ENCODE measurements around the gene ATP6V0B. TPM values are rescaled to one million over a fixed set of nuclear protein-coding genes. Genes with fewer than 3 reads are reported as not detected.

ATP6V0B gene
- polyA plus RNA-seq, 4 donors, result 104 to 245 (median 161) TPM

- Histone ChIP-seq H3K36me3 (ENCODE audit: control insufficient read depth in 3 of 3, insufficient read depth in 2 of 3, low read depth in 1 of 3, low read length in 3 of 3) (peaks cover 0 to 21% (median 0%) of the 10 kb centered on the region in 3 donors), H3K9me3 (ENCODE audit: control insufficient read depth in 2 of 2, insufficient read depth in 1 of 2, low read depth in 1 of 2, low read length in 1 of 2) (no peaks in the 10 kb centered on the region), H3K27ac (ENCODE audit: low read depth in 1 of 3, low read length in 2 of 3) (no peak overlapping the region), H3K4me1 (ENCODE audit: control insufficient read depth in 3 of 3, insufficient read depth in 2 of 3, low read depth in 1 of 3, low read length in 2 of 3) (peaks cover 0 to 17% (median 0%) of the 10 kb centered on the region in 3 donors), H3K4me3 (ENCODE audit: low read depth in 1 of 3, low read length in 3 of 3) (no peak overlapping the region), H3K27me3 (ENCODE audit: control insufficient read depth in 3 of 3, insufficient read depth in 3 of 3, low read length in 3 of 3) (no peaks in the 10 kb centered on the region)
- DNase-seq (no peak), FAIRE-seq (no peak)
- 78 to 85% (median 85%) methylated on average over 8 of the region's 8 CpGs for WGBS, 3 donors
Observed at GRCh38 chr1:44002165-44002564, 27.4 kb downstream of the ATP6V0B start.

DNA sequence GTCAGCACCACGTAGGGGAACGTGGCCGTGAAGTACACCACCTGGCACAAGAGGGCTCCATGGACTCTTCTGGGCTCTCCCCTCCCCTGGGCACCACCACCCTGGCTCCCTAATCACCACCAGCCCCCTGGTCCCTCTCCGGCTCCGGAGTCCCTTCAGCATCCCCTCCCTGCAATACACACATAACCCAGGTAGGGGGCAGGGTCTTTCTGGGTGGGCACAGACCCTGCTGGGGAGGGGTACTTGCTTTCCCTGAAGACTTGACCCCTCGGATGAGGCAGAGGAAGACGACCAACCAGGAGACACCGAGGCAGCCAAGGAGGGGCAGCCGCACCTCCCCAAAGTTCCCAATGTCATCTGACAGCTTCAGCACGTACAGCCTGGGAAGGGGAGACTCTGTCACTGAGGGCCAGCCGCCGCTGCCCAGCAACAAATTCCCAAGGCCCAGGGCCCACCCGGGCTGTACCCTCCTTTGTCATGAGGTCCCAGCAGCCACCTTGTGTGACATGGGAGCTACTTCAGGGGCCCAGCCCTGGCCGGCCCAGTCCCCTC is 27.9 kb downstream of the ATP6V0B start:
- peaks cover 0 to 25% (median 0%) of the 10 kb centered on the region in 3 donors for H3K36me3 ChIP-seq (ENCODE audit: control insufficient read depth in 3 of 3, insufficient read depth in 2 of 3, low read depth in 1 of 3, low read length in 3 of 3)
- H3K4me3 ChIP-seq (ENCODE audit: low read depth in 1 of 3, low read length in 3 of 3), result no peak overlapping the region
- no peak overlapping the region for H3K27ac ChIP-seq (ENCODE audit: low read depth in 1 of 3, low read length in 2 of 3)
- H3K4me1 ChIP-seq (ENCODE audit: control insufficient read depth in 3 of 3, insufficient read depth in 2 of 3, low read depth in 1 of 3, low read length in 2 of 3), result peaks cover 0 to 12% (median 0%) of the 10 kb centered on the region in 3 donors
- DNase-seq, result no peak
- FAIRE-seq, result no peak
- H3K9me3 ChIP-seq (ENCODE audit: control insufficient read depth in 2 of 2, insufficient read depth in 1 of 2, low read depth in 1 of 2, low read length in 1 of 2), result no peaks in the 10 kb centered on the region
- H3K27me3 ChIP-seq (ENCODE audit: control insufficient read depth in 3 of 3, insufficient read depth in 3 of 3, low read length in 3 of 3), result no peaks in the 10 kb centered on the region
- 87 to 94% (median 89%) methylated on average over 13 to 14 of the region's 14 CpGs for WGBS, 3 donors

GRCh38 chr1:44008259-44008658 is 33.5 kb downstream of the ATP6V0B start:
- 93 to 96% (median 94%) methylated on average over 12 of the region's 12 CpGs for WGBS, 3 donors
- DNase-seq, result no peak
- Histone ChIP-seq H3K36me3 (ENCODE audit: control insufficient read depth in 3 of 3, insufficient read depth in 2 of 3, low read depth in 1 of 3, low read length in 3 of 3) (peaks cover 0 to 10% (median 0%) of the 10 kb centered on the region in 3 donors), H3K27ac (ENCODE audit: low read depth in 1 of 3, low read length in 2 of 3) (no peak overlapping the region), H3K4me1 (ENCODE audit: control insufficient read depth in 3 of 3, insufficient read depth in 2 of 3, low read depth in 1 of 3, low read length in 2 of 3) (peaks cover 0 to 18% (median 0%) of the 10 kb centered on the region in 3 donors), H3K4me3 (ENCODE audit: low read depth in 1 of 3, low read length in 3 of 3) (no peak overlapping the region), H3K27me3 (ENCODE audit: control insufficient read depth in 3 of 3, insufficient read depth in 3 of 3, low read length in 3 of 3) (no peaks in the 10 kb centered on the region), H3K9me3 (ENCODE audit: control insufficient read depth in 2 of 2, insufficient read depth in 1 of 2, low read depth in 1 of 2, low read length in 1 of 2) (no peaks in the 10 kb centered on the region)
- FAIRE-seq, result no peak

- no peak for FAIRE-seq
- Histone ChIP-seq H3K27me3 (ENCODE audit: control insufficient read depth in 3 of 3, insufficient read depth in 3 of 3, low read length in 3 of 3) (no peaks in the 10 kb centered on the region), H3K4me3 (ENCODE audit: low read depth in 1 of 3, low read length in 3 of 3) (no peak overlapping the region), H3K9me3 (ENCODE audit: control insufficient read depth in 2 of 2, insufficient read depth in 1 of 2, low read depth in 1 of 2, low read length in 1 of 2) (no peaks in the 10 kb centered on the region), H3K36me3 (ENCODE audit: control insufficient read depth in 3 of 3, insufficient read depth in 2 of 3, low read depth in 1 of 3, low read length in 3 of 3) (peaks cover 0 to 11% (median 0%) of the 10 kb centered on the region in 3 donors), H3K4me1 (ENCODE audit: control insufficient read depth in 3 of 3, insufficient read depth in 2 of 3, low read depth in 1 of 3, low read length in 2 of 3) (peaks cover 0 to 25% (median 0%) of the 10 kb centered on the region in 3 donors), H3K27ac (ENCODE audit: low read depth in 1 of 3, low read length in 2 of 3) (no peak overlapping the region)
- no peak for DNase-seq
- 85 to 92% (median 89%) methylated on average over 9 to 11 of the region's 11 CpGs for WGBS, 3 donors
Observed at GRCh38 chr1:44010935-44011471, 36.2 kb downstream of the ATP6V0B start.

DNA sequence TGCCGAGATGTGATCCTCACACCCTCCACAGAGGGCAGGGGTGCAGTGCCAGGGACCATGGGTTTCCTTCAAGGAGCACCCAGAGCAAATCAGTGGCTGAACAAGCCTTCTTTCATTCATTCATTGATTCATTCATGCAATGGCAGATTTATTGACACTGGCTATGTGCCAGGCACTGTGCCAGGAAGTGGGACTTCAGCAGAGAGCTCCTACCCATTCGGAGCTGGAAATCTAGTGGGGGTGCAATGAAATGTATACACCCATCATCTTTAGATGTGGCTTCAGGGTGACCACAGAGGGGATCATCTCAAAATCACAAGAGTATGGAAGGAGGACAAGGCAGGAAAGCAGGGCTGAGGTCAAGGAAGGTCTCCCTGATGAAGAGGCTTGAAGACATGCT is 37.6 kb downstream of the ATP6V0B start:
- DNase-seq (peak in 1 of 2 donors; percentile 30), FAIRE-seq (no peak)
- WGBS, 3 donors, result 39 to 53% (median 50%) methylated on average over 2 of the region's 2 CpGs

DNA sequence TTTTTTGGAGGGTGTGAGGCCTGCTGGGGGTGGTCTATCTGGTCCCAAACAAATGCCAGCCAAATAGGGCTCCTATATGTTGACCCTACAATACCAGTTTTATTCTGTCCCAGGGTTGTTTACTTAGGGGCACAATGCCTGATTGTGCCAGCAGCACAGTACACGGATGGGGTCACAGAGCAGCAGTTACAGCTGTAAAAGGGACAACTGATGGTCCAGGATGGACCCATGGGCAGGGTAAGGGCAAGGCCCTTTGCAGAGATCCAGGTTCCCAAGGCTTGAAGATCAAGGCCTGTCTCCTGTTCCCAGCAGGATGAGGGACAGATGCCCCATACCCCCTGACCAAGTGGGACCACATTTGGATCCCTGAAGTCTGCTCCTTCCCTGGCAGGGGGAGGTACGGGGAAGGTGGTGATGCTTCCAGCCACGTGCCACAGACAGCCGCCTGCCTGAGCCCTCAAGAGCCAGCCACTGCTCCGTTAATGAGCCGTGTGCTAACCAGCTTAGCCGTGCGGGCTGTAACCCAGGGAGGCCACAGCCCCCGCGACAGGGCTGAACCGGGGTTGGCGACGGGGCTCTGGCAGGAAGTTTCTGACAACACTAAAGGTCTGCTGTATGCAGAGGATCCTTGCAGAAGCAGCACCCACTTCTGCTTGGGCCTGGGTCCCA is 38.3 kb downstream of the ATP6V0B start:
- Histone ChIP-seq H3K36me3 (ENCODE audit: control insufficient read depth in 3 of 3, insufficient read depth in 2 of 3, low read depth in 1 of 3, low read length in 3 of 3) (peaks cover 0 to 4% (median 0%) of the 10 kb centered on the region in 3 donors), H3K4me3 (ENCODE audit: low read depth in 1 of 3, low read length in 3 of 3) (no peak overlapping the region), H3K9me3 (ENCODE audit: control insufficient read depth in 2 of 2, insufficient read depth in 1 of 2, low read depth in 1 of 2, low read length in 1 of 2) (no peaks in the 10 kb centered on the region), H3K4me1 (ENCODE audit: control insufficient read depth in 3 of 3, insufficient read depth in 2 of 3, low read depth in 1 of 3, low read length in 2 of 3) (peaks cover 0 to 25% (median 0%) of the 10 kb centered on the region in 3 donors), H3K27me3 (ENCODE audit: control insufficient read depth in 3 of 3, insufficient read depth in 3 of 3, low read length in 3 of 3) (no peaks in the 10 kb centered on the region), H3K27ac (ENCODE audit: low read depth in 1 of 3, low read length in 2 of 3) (no peak overlapping the region)
- FAIRE-seq, result no peak
- 69 to 81% (median 77%) methylated on average over 11 to 13 of the region's 13 CpGs for WGBS, 3 donors
- no peak for DNase-seq

More for the DNA sequence above, 37.6 kb downstream of the ATP6V0B start:
- Histone ChIP-seq H3K9me3 (ENCODE audit: control insufficient read depth in 2 of 2, insufficient read depth in 1 of 2, low read depth in 1 of 2, low read length in 1 of 2) (no peaks in the 10 kb centered on the region), H3K36me3 (ENCODE audit: control insufficient read depth in 3 of 3, insufficient read depth in 2 of 3, low read depth in 1 of 3, low read length in 3 of 3) (peaks cover 0 to 6% (median 0%) of the 10 kb centered on the region in 3 donors), H3K4me1 (ENCODE audit: control insufficient read depth in 3 of 3, insufficient read depth in 2 of 3, low read depth in 1 of 3, low read length in 2 of 3) (peaks cover 0 to 25% (median 0%) of the 10 kb centered on the region in 3 donors), H3K4me3 (ENCODE audit: low read depth in 1 of 3, low read length in 3 of 3) (no peak overlapping the region), H3K27me3 (ENCODE audit: control insufficient read depth in 3 of 3, insufficient read depth in 3 of 3, low read length in 3 of 3) (no peaks in the 10 kb centered on the region), H3K27ac (ENCODE audit: low read depth in 1 of 3, low read length in 2 of 3) (no peak overlapping the region)

DNA sequence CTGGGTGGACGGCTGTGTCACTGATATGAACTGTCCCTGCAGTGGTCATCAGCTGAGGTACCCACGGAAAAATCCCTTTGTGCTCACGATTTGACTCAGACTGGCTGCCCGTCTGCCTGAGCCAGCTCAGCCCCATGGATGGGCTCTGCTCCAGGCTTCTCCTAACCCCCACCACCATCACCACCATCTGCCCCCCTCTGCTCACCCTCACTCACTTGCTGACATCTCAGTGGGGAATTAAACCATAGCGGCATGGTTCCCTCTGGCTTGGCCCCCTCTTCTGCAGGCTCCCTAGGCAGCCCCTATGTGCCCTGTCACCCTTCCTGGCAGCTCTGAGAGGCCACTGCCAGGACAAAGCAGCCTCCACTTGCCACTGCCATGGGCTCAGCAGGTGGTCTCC is 39.2 kb downstream of the ATP6V0B start:
- no peak overlapping the region for H3K27ac ChIP-seq (ENCODE audit: low read depth in 1 of 3, low read length in 2 of 3)
- FAIRE-seq, result no peak
- H3K36me3 ChIP-seq (ENCODE audit: control insufficient read depth in 3 of 3, insufficient read depth in 2 of 3, low read depth in 1 of 3, low read length in 3 of 3), result peaks cover 0 to 4% (median 0%) of the 10 kb centered on the region in 3 donors
- no peak overlapping the region for H3K4me3 ChIP-seq (ENCODE audit: low read depth in 1 of 3, low read length in 3 of 3)
- DNase-seq, result no peak
- WGBS, 3 donors, result 80 to 95% (median 89%) methylated on average over 5 of the region's 5 CpGs
- peaks cover 0 to 25% (median 0%) of the 10 kb centered on the region in 3 donors for H3K4me1 ChIP-seq (ENCODE audit: control insufficient read depth in 3 of 3, insufficient read depth in 2 of 3, low read depth in 1 of 3, low read length in 2 of 3)
- no peaks in the 10 kb centered on the region for H3K27me3 ChIP-seq (ENCODE audit: control insufficient read depth in 3 of 3, insufficient read depth in 3 of 3, low read length in 3 of 3)
- H3K9me3 ChIP-seq (ENCODE audit: control insufficient read depth in 2 of 2, insufficient read depth in 1 of 2, low read depth in 1 of 2, low read length in 1 of 2), result no peaks in the 10 kb centered on the region

DNA sequence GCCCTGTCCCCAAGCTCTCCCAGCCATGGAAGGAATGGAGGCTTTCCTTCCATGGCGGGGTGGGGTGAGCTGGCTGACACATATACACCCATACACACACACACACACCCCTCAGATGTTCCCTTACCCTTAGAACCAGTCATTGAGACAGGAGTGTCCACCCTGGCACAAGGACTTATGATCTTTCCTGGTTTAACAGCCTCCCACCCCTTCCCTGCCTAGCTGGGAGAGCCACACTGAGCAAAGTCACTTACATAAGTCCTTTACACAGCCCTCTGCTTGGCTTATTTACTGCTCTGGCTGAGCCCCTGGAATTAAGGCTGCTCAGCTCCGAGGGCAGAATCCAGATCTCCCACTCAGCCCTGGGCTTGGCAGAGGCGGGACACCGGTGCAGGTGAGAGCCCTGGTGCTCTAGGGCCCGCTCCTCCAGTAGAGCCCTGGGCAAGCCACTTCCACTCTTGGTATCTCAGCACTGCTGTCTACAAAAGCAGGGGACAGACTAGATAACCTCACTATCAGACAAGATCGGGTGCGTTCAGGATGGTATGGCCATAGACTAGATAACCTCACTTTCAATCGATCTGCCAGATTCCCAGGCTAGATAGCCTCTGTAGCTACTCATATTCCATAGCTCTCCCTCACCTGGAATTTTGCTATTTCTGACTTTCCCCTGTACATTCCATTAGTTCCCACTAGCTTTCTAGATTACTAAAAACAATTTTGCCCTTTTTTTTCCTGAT is 39.8 kb downstream of the ATP6V0B start:
- no peak for FAIRE-seq
- Histone ChIP-seq H3K27me3 (ENCODE audit: control insufficient read depth in 3 of 3, insufficient read depth in 3 of 3, low read length in 3 of 3) (no peaks in the 10 kb centered on the region), H3K36me3 (ENCODE audit: control insufficient read depth in 3 of 3, insufficient read depth in 2 of 3, low read depth in 1 of 3, low read length in 3 of 3) (peaks cover 0 to 4% (median 0%) of the 10 kb centered on the region in 3 donors), H3K9me3 (ENCODE audit: control insufficient read depth in 2 of 2, insufficient read depth in 1 of 2, low read depth in 1 of 2, low read length in 1 of 2) (no peaks in the 10 kb centered on the region), H3K4me1 (ENCODE audit: control insufficient read depth in 3 of 3, insufficient read depth in 2 of 3, low read depth in 1 of 3, low read length in 2 of 3) (peaks cover 0 to 25% (median 0%) of the 10 kb centered on the region in 3 donors), H3K4me3 (ENCODE audit: low read depth in 1 of 3, low read length in 3 of 3) (no peak overlapping the region), H3K27ac (ENCODE audit: low read depth in 1 of 3, low read length in 2 of 3) (no peak overlapping the region)
- WGBS, 3 donors, result 63 to 71% (median 68%) methylated on average over 8 of the region's 8 CpGs
- DNase-seq, result peak in 1 of 2 donors; percentile 10
